IPS-18c (cell line): ENCODE measurements around the gene MARK3.
A peak's percentile ranks its signal among the peaks of the same experiment; 100 is the strongest.

Source experiments
- H3K4me3 ChIP-seq: 2 replicates; pipeline ENCODE4 v1.7.0; 2013; ENCODE audit warnings: low read depth, mild to moderate bottlenecking, low read length, moderate library complexity; ENCODE audit not compliant: insufficient read depth
- H3K9me3 ChIP-seq: one replicate; pipeline ENCODE4 v1.6.1; 2013; ENCODE audit warnings: mild to moderate bottlenecking, low read length, moderate library complexity; ENCODE audit not compliant: control insufficient read depth, insufficient read depth

The MARK3 gene

DNA sequence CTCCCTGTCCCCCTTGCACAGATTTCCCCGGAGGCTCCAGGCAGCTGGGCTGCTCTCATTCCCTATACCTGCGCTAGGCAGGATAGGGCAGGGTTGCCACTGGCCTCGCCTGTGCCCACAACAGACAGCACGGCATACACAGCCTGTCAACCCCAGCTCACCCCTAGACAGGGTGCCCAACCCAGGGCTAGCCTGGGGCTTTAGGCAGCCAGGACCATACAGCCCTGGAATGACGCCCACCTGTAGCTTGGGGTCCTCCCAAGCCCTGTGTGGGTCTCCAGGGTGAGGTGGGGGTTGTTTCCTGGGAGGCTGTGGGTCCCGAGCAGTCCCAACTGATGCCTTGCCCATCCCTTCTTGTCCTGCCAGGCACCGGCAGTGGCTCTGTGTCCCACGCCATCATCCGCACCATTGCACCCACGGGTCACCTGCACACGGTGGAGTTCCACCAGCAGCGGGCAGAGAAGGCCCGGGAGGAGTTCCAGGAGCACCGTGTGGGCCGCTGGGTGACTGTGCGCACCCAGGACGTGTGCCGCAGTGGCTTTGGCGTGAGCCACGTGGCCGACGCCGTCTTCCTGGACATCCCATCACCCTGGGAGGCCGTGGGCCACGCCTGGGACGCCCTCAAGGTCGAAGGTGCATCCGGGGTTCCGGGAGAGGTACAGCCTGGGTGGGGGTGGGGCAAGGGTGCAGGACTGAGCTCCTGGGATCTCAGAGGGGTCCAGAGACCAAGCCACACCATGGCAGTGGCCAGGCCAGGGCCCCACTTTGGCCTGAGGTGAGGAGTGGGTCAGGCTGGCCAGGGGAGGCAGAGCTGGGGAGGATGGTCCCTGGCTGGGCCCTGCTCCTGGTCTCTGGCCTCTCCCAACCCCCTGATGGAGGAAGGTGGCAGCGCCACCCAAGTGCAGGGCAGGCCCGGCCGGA, 147.3 kb downstream of the MARK3 start:
- H3K4me3 ChIP-seq = no peak overlapping the region
- H3K9me3 ChIP-seq = no peaks in the 10 kb centered on the region

- Histone ChIP-seq H3K9me3 (no peaks in the 10 kb centered on the region), H3K4me3 (no peak overlapping the region)
These were observed 148.2 kb downstream of the MARK3 start for GRCh38 chr14:103533137-103533998.

DNA sequence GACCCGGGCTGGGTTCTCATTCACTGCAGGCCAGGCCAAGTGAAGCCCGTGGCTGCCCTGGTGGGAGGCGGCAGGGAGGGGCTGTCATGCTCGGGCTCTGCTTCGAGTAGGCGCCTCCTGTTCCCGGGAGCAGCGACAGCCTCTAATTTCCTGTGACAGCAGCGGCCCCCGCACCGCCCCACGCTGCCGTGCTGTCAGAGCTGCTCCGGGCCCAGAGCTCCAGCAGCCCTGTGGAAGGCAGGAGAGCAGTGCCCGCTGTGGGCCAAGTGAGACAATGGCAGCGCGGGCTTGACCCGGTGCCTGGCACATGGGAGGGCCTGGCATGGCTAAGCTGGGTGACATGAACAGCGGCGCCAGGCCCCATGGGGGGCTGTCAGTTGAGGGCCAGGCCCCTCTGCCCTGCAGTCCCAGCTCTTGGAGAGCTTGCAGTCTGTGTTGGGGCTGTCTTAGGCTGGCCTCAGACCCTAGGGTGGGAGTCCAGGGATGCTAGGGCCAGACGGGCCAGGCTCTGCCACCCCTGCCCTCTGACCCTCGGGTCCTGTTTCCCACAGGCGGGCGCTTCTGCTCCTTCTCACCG, 148.9 kb downstream of the MARK3 start:
- Histone ChIP-seq H3K9me3 (no peaks in the 10 kb centered on the region), H3K4me3 (no peak overlapping the region; the same call in 1 of the 2 replicates)

DNA sequence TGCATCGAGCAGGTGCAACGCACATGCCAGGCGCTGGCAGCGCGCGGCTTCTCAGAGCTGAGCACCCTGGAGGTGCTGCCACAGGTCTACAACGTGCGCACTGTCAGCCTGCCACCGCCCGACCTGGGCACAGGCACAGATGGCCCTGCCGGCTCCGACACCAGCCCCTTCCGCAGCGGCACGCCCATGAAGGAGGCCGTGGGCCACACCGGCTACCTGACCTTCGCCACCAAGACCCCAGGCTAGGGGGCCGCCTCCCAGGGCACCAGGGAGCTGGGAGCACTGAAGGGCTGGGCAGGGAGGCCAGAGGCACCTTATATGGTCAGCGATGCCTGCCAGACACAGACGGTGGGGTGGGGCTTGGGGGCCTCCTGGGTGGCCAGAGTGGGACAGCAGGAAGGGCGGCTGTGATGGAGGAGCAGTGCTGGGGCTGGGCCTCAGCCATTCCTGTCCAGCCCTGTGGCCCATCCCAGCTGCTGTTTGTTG, 149.4 kb downstream of the MARK3 start:
- H3K4me3 ChIP-seq = no peak overlapping the region
- H3K9me3 ChIP-seq = no peaks in the 10 kb centered on the region

GRCh38 chr14:103535081-103535890, 150.1 kb downstream of the MARK3 start:
- Histone ChIP-seq H3K9me3 (no peaks in the 10 kb centered on the region), H3K4me3 (no peak overlapping the region)

- H3K9me3 ChIP-seq = no peaks in the 10 kb centered on the region
- H3K4me3 ChIP-seq = no peak overlapping the region
These were observed 150.8 kb downstream of the MARK3 start for GRCh38 chr14:103535891-103536565.

GRCh38 chr14:103536693-103537092, 151.5 kb downstream of the MARK3 start:
- Histone ChIP-seq H3K4me3 (no peak overlapping the region), H3K9me3 (no peaks in the 10 kb centered on the region)

DNA sequence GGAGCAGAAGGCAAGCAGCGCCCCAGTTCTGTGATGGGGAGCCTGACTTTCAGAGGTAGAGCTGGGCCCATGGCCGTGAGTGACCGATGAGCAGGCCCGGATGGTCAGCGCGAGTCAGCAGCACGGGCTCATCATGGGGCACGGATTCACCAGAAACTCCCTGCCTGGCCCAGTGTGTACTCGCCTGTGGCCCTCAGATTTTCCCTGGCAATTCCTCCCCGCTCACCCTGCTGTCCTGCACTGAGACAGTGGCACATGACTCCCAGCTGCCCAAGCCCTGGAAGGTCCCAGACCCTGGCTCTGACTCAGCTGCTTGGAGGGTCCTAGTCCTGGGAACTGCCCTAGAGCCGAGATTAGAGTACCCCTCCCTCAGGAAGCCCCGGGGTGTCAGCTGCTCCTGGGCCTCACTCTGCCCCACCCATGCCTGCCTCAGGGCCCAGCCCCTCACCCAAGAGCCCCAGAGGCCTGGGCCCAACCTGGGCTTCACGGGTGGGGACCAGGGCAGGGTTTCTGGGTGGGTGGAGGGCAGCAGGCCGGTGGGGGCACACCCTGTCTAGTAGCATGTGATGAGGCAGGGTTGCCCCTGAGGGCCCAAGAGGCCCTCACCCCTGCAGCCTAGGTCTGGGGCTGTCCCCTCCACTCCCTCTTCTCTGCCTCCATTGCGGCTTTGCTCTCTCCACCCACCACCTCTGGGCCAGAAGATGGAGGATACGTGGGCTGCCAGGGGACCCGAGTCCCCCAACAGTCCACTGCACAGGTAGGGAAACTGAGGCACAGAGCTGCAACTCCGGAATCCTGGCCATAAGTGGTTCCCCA, 152.2 kb downstream of the MARK3 start:
- H3K9me3 ChIP-seq = no peaks in the 10 kb centered on the region
- no peak overlapping the region for H3K4me3 ChIP-seq

- no peaks in the 10 kb centered on the region for H3K9me3 ChIP-seq
- no peak overlapping the region for H3K4me3 ChIP-seq
These were observed 153.3 kb downstream of the MARK3 start for GRCh38 chr14:103538291-103539055.

DNA sequence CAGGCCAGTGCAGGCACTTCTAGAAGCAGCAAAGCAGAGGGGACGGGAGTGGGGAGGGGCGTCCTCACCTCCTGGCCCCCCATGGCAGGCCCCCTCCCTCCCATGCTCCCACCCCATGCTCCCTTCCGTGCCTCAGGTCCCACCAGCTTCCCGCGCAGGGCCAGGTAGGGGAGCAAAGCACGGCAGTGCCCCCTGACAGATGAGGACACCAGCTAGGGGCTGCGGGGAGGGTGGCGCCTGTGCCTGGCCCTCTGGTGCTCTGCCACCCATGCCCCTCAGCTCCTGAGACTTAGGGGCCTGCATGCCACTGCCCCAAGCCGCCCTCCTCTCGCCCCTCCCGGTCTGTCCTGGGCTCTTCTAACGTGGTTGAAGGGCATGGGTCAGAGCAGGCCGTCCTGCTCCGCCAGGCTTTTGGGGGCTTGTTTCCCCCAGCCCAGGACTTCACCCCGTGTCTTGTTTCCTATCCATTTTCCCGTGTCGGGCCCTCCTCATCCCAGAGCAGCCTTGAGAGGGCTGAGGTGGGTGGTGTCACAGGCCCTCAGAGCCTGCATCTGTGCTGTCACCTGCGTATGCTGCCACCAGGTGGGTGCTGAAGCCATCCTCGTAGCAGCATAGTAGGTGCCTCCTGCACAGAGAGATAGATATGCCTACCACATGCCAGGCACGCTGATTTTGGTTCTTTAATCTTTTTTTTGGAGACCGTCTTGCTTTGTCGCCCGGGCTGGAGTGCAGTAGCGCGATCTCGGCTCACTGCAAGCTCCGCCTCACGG, 154.0 kb downstream of the MARK3 start:
- no peaks in the 10 kb centered on the region for H3K9me3 ChIP-seq
- no peak overlapping the region for H3K4me3 ChIP-seq

- no peaks in the 10 kb centered on the region for H3K9me3 ChIP-seq
- no peak overlapping the region for H3K4me3 ChIP-seq
These were observed 155.8 kb downstream of the MARK3 start for GRCh38 chr14:103540821-103541708.

- H3K4me3 ChIP-seq = peak overlapping the region; percentile 15; the same call in 1 of the 2 replicates
These were observed 156.7 kb downstream of the MARK3 start for GRCh38 chr14:103541709-103542604.

More at GRCh38 chr14:103541709-103542604, 156.7 kb downstream of the MARK3 start:
- H3K9me3 ChIP-seq = no peaks in the 10 kb centered on the region
